Mesendoderm (in vitro differentiated cells): ENCODE results near the gene CDH24.

Source experiments
- DNase-seq: peaks from one replicate; pipeline ENCODE4 v3.0.0; 2013
- H2AK5ac ChIP-seq: 2 replicates; pipeline ENCODE4 v1.6.1; 2013; ENCODE audit warnings: low read length, inconsistent platforms
- H2BK120ac ChIP-seq: 2 replicates; pipeline ENCODE4 v1.6.1; 2013; ENCODE audit warnings: low read depth, mild to moderate bottlenecking, low read length, moderate library complexity, mixed read lengths
- H2BK15ac ChIP-seq: replicated peaks from 2 replicates; pipeline ENCODE4 v1.6.1; 2013; ENCODE audit warnings: low read depth, mild to moderate bottlenecking, moderate library complexity
- H2BK5ac ChIP-seq: 2 replicates; pipeline ENCODE4 v1.6.1; 2013; ENCODE audit warnings: low read length, inconsistent platforms
- H3K18ac ChIP-seq: 2 replicates; pipeline ENCODE4 v1.6.1; 2013; ENCODE audit warnings: mild to moderate bottlenecking, low read length, mixed read lengths
- H3K23ac ChIP-seq: one replicate; pipeline ENCODE4 v1.6.1; 2013; ENCODE audit warnings: low read length
- H3K27ac ChIP-seq: 2 replicates; pipeline ENCODE4 v1.5.1; 2013; ENCODE audit warnings: low read depth, mild to moderate bottlenecking, inconsistent platforms, low read length, moderate library complexity
- H3K27me3 ChIP-seq: 2 replicates; pipeline ENCODE4 v1.6.1; 2013; ENCODE audit warnings: low read length, control low read depth, mild to moderate bottlenecking, inconsistent platforms; ENCODE audit not compliant: insufficient read depth, poor library complexity
- H3K36me3 ChIP-seq: 2 replicates; pipeline ENCODE4 v1.6.1; 2013; ENCODE audit warnings: low read length, inconsistent platforms; ENCODE audit not compliant: control insufficient read depth, insufficient read depth
- H3K4ac ChIP-seq: one replicate; pipeline ENCODE4 v1.6.1; 2013; ENCODE audit warnings: low read depth, mild to moderate bottlenecking, low read length, moderate library complexity
- H3K4me1 ChIP-seq: 2 replicates; pipeline ENCODE4 v1.6.1; 2013; ENCODE audit warnings: low read depth, low read length, inconsistent platforms; ENCODE audit not compliant: control insufficient read depth
- H3K4me2 ChIP-seq: 2 replicates; pipeline ENCODE4 v1.6.1; 2013; ENCODE audit warnings: low read length
- H3K4me3 ChIP-seq: 2 replicates; pipeline ENCODE4 v1.5.1; 2013; ENCODE audit warnings: mild to moderate bottlenecking, low read length
- H3K56ac ChIP-seq: one replicate; pipeline ENCODE4 v1.6.1; 2013; ENCODE audit warnings: low read length
- H3K79me1 ChIP-seq: 2 replicates; pipeline ENCODE4 v1.6.1; 2013; ENCODE audit warnings: low read length, inconsistent platforms
- H3K79me2 ChIP-seq: 2 replicates; pipeline ENCODE4 v1.6.1; 2013; ENCODE audit warnings: mild to moderate bottlenecking, low read length; ENCODE audit not compliant: control insufficient read depth, insufficient read depth
- H3K9ac ChIP-seq: 2 replicates; pipeline ENCODE4 v1.6.1; 2013; ENCODE audit warnings: low read length, inconsistent platforms
- H4K5ac ChIP-seq: one replicate; pipeline ENCODE4 v1.6.1; 2013; ENCODE audit warnings: low read length
- H4K8ac ChIP-seq: one replicate; pipeline ENCODE4 v1.6.1; 2013; ENCODE audit warnings: low read depth, mild to moderate bottlenecking, control low read depth, low read length, moderate library complexity
- WGBS: extraction: QIAGEN DNeasy Blood & Tissue Kit; methylation state at CpG from one replicate; pipeline ENCODE4 v1.1.7; 2013; ENCODE audit warnings: low lambda C conversion rate, missing lambda C conversion rate; ENCODE audit not compliant: insufficient coverage; ENCODE audit errors: extremely low coverage; 5-methylcytosine and 5-hydroxymethylcytosine counted together

CDH24 gene

GRCh38 chr14:23023022-23023794 is 34.1 kb downstream of the CDH24 start:
- Histone ChIP-seq H3K4me2 (no peak overlapping the region), H3K4ac (no peak overlapping the region), H3K4me3 (no peak overlapping the region), H2BK120ac (no peak overlapping the region), H3K56ac (peak overlapping the region; percentile 56), H4K5ac (peak overlapping the region; percentile 59), H4K8ac (no peak overlapping the region), H3K27me3 (no peaks in the 10 kb centered on the region), H2BK15ac (no peak overlapping the region), H2BK5ac (peak overlapping the region; percentile 8), H3K79me2 (peaks cover 2% of the 10 kb centered on the region), H2AK5ac (no peak overlapping the region), H3K18ac (no peak overlapping the region), H3K79me1 (peaks cover 1% of the 10 kb centered on the region), H3K9ac (peak overlapping the region; percentile 4), H3K27ac (peak overlapping the region; percentile 62), H3K36me3 (peaks cover 2% of the 10 kb centered on the region), H3K23ac (no peak overlapping the region), H3K4me1 (peaks cover 32% of the 10 kb centered on the region)
- peak; percentile 71 for DNase-seq
- no CpG with 5 or more reads among the region's 8 CpGs for WGBS

DNA sequence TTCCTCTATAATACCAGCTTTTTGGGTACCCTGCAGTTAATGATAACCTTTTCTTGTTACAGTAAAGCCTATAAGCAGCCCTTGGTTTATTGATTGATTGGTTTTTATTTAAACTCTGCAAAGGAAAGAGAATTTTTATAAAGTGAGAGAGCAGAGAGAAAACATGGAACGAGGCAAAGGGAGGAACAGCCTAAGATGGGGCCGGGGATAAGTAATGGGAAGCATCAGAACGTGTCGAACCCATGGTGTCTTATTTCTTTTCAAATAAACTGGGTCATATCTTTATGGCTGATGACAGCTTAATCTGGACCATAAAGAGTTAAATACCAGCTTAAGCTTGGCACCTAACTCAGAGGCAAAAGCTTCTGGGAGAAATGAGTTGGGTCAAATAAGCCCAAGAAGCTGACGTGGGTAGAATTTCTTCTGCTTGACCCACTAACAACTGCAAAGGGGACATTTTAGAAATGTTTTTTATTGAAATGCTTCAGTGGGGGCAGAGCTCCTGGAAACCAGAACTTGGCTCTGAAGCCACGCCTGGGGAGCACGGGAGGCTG is 35.4 kb downstream of the CDH24 start:
- Histone ChIP-seq H2AK5ac (no peak overlapping the region), H4K8ac (no peak overlapping the region), H3K4me3 (no peak overlapping the region), H3K27ac (no peak overlapping the region), H2BK5ac (no peak overlapping the region), H2BK120ac (no peak overlapping the region), H3K79me2 (no peaks in the 10 kb centered on the region), H3K4me1 (peaks cover 32% of the 10 kb centered on the region), H3K9ac (no peak overlapping the region), H3K18ac (peak overlapping the region; percentile 25), H3K4me2 (no peak overlapping the region), H3K23ac (no peak overlapping the region), H4K5ac (no peak overlapping the region), H3K56ac (no peak overlapping the region), H3K36me3 (peaks cover 2% of the 10 kb centered on the region), H2BK15ac (no peak overlapping the region), H3K27me3 (no peaks in the 10 kb centered on the region), H3K4ac (no peak overlapping the region), H3K79me1 (peaks cover 1% of the 10 kb centered on the region)
- DNase-seq: no peak
- WGBS: no CpG with 5 or more reads among the region's 7 CpGs

DNA sequence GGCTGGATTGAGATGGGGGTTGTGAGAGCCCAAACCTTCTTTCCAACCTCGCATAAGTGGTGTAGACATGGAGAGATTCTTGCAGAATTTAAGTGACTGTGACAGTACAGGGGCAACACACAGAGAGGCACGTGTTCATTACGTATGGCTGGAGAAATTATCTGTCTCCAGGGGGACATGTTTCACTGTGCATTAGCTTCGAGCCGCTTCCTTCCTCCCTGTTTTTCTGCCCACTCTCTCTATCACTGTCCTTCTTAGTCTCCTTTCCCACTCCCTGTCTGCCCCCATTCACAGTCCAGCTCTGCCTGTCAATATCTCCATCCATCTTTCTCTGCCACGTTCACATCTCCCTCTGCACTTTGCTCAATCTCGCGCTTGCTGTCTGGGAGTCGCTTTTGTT is 35.9 kb downstream of the CDH24 start:
- Histone ChIP-seq H2BK5ac (no peak overlapping the region), H3K4me1 (peaks cover 32% of the 10 kb centered on the region), H3K4me3 (no peak overlapping the region), H2BK120ac (no peak overlapping the region), H3K4ac (no peak overlapping the region), H4K8ac (no peak overlapping the region), H3K79me2 (no peaks in the 10 kb centered on the region), H3K27me3 (no peaks in the 10 kb centered on the region), H3K18ac (peak overlapping the region; percentile 21), H3K27ac (no peak overlapping the region), H2AK5ac (no peak overlapping the region), H3K9ac (no peak overlapping the region), H3K4me2 (no peak overlapping the region), H3K23ac (no peak overlapping the region), H3K79me1 (peaks cover 1% of the 10 kb centered on the region), H3K36me3 (peaks cover 2% of the 10 kb centered on the region), H4K5ac (no peak overlapping the region), H2BK15ac (no peak overlapping the region), H3K56ac (peak overlapping the region; percentile 40)
- no CpG with 5 or more reads among the region's 9 CpGs for WGBS
- no peak for DNase-seq

GRCh38 chr14:23020143-23021128 is 36.9 kb downstream of the CDH24 start:
- no peaks in the 10 kb centered on the region for H3K27me3 ChIP-seq
- no peaks in the 10 kb centered on the region for H3K36me3 ChIP-seq
- no peak overlapping the region for H2BK5ac ChIP-seq
- no peak overlapping the region for H2BK120ac ChIP-seq
- H3K27ac ChIP-seq: peak overlapping the region; percentile 25
- no peak overlapping the region for H4K5ac ChIP-seq
- H3K23ac ChIP-seq: no peak overlapping the region
- H3K4me2 ChIP-seq: no peak overlapping the region
- DNase-seq: peak; percentile 86
- H3K4me1 ChIP-seq: peaks cover 24% of the 10 kb centered on the region
- H3K79me1 ChIP-seq: no peaks in the 10 kb centered on the region
- no peak overlapping the region for H3K4ac ChIP-seq
- no peak overlapping the region for H2AK5ac ChIP-seq
- H3K56ac ChIP-seq: no peak overlapping the region
- H3K9ac ChIP-seq: no peak overlapping the region
- H3K4me3 ChIP-seq: no peak overlapping the region
- H3K18ac ChIP-seq: no peak overlapping the region
- WGBS: no CpG with 5 or more reads among the region's 7 CpGs
- no peak overlapping the region for H2BK15ac ChIP-seq
- H3K79me2 ChIP-seq: no peaks in the 10 kb centered on the region
- no peak overlapping the region for H4K8ac ChIP-seq

- H4K8ac ChIP-seq: no peak overlapping the region
- no peak for DNase-seq
- H3K79me2 ChIP-seq: no peaks in the 10 kb centered on the region
- H3K79me1 ChIP-seq: no peaks in the 10 kb centered on the region
- H3K9ac ChIP-seq: no peak overlapping the region
- H3K56ac ChIP-seq: no peak overlapping the region
- no peak overlapping the region for H2BK5ac ChIP-seq
- no peak overlapping the region for H3K27ac ChIP-seq
- no peak overlapping the region for H3K23ac ChIP-seq
- no peak overlapping the region for H4K5ac ChIP-seq
- H3K4me1 ChIP-seq: peaks cover 12% of the 10 kb centered on the region
- H2AK5ac ChIP-seq: no peak overlapping the region
- no peak overlapping the region for H2BK15ac ChIP-seq
- H2BK120ac ChIP-seq: no peak overlapping the region
- no peaks in the 10 kb centered on the region for H3K27me3 ChIP-seq
- no peak overlapping the region for H3K4me2 ChIP-seq
- H3K18ac ChIP-seq: no peak overlapping the region
- H3K36me3 ChIP-seq: no peaks in the 10 kb centered on the region
- H3K4me3 ChIP-seq: no peak overlapping the region
- H3K4ac ChIP-seq: no peak overlapping the region
These were observed 39.2 kb downstream of the CDH24 start for GRCh38 chr14:23018107-23018506.
